Keratinocyte (primary cell): ENCODE measurements around the gene NKD1. TPM values are rescaled to one million over a fixed set of nuclear protein-coding genes. Genes with fewer than 3 reads are reported as not detected.

Experiments used
- DNase-seq: peaks from one replicate; pipeline ENCODE4 v3.0.0-alpha.2; 2011; ENCODE audit warnings: low read depth, missing footprints, low spot score
- FAIRE-seq: peaks from 2 replicates; lab custom pipeline; 2011; peaks lifted over from hg19 to GRCh38; lab: Jason Lieb, UNC
- H2AFZ ChIP-seq: 2 replicates; pipeline ENCODE4 v1.6.0; 2012; ENCODE audit warnings: low read length, control low read depth, inconsistent platforms; ENCODE audit not compliant: control insufficient read depth
- H3K27ac ChIP-seq: 2 replicates; pipeline ENCODE4 v1.5.1; 2011; ENCODE audit warnings: low read length; ENCODE audit not compliant: control insufficient read depth, insufficient read depth
- H3K27me3 ChIP-seq: 3 replicates; pipeline ENCODE4 v1.6.0; 2011; ENCODE audit warnings: low read length; ENCODE audit not compliant: control insufficient read depth, insufficient read depth; ENCODE audit errors: extremely low read depth
- H3K36me3 ChIP-seq, 2 experiments: 2 replicates in 1 of 2; 3 replicates in 1 of 2; pipeline ENCODE4 v1.5.1; 2011; ENCODE audit warnings: low read length in 2 of 2, mild to moderate bottlenecking in 1 of 2; ENCODE audit not compliant: control insufficient read depth in 2 of 2, insufficient read depth in 2 of 2; ENCODE audit errors: extremely low read depth in 1 of 2
- H3K4me1 ChIP-seq: 3 replicates; pipeline ENCODE4 v1.5.1; 2011; ENCODE audit warnings: low read length; ENCODE audit not compliant: control insufficient read depth, insufficient read depth; ENCODE audit errors: extremely low read depth
- H3K4me2 ChIP-seq: 3 replicates; pipeline ENCODE4 v1.6.0; 2011; ENCODE audit warnings: low read depth, low read length; ENCODE audit not compliant: control insufficient read depth, insufficient read depth; ENCODE audit errors: extremely low read depth
- H3K4me3 ChIP-seq, 3 experiments: fragments of 200-600 bp in 1 of 3; sonication (generic) in 1 of 3; 2 replicates in 2 of 3; 3 replicates in 1 of 3; pipeline ENCODE4 v1.5.1; 2011 to 2016; ENCODE audit warnings: low read length in 3 of 3, mild to moderate bottlenecking in 3 of 3, control low read depth in 2 of 3, inconsistent platforms in 1 of 3, low read depth in 1 of 3, mixed read lengths in 1 of 3, mixed run types in 1 of 3, moderate library complexity in 1 of 3; ENCODE audit not compliant: control insufficient read depth in 2 of 3, insufficient read depth in 2 of 3; ENCODE audit errors: extremely low read depth in 1 of 3
- H3K79me2 ChIP-seq: 2 replicates; pipeline ENCODE4 v1.6.0; 2012; ENCODE audit warnings: low read length; ENCODE audit not compliant: control insufficient read depth, insufficient read depth
- H3K9ac ChIP-seq: 3 replicates; pipeline ENCODE4 v1.6.0; 2011; ENCODE audit warnings: low read length; ENCODE audit not compliant: control insufficient read depth, insufficient read depth; ENCODE audit errors: extremely low read depth
- H3K9me1 ChIP-seq: 3 replicates; pipeline ENCODE4 v1.6.0; 2011; ENCODE audit warnings: low read length; ENCODE audit not compliant: control insufficient read depth, insufficient read depth; ENCODE audit errors: extremely low read depth
- H3K9me3 ChIP-seq: 2 replicates; pipeline ENCODE4 v1.5.1; 2012; ENCODE audit warnings: low read depth, low read length; ENCODE audit not compliant: control insufficient read depth
- H4K20me1 ChIP-seq: 3 replicates; pipeline ENCODE4 v1.6.0; 2011; ENCODE audit warnings: low read length; ENCODE audit not compliant: control insufficient read depth, insufficient read depth; ENCODE audit errors: extremely low read depth
- EZH2 ChIP-seq: IDR thresholded peaks from one replicate; pipeline ENCODE4 v1.6.1; 2012; ENCODE audit warnings: inconsistent platforms, mild to moderate bottlenecking, low read length, moderate library complexity
- dilution Hi-C: fragments of 300-500 bp; cut with MboI; formaldehyde crosslinking; loops from one replicate; pipeline ENCODE4 v1.7.0; 2020; ENCODE audit warnings: low sequenced_read_pairs; ENCODE audit not compliant: extremely low pct_ligation_motif_present
- polyA plus RNA-seq, 5 experiments: library from polyadenylated mRNA; depleted of rRNA in 3 of 5; stranded (reverse) in 3 of 5; stranded (forward) in 1 of 5; unstranded in 1 of 5; fragments of >200 nt; gene quantifications; 1 replicate in 1 of 5; 2 replicates in 3 of 5; 3 replicates in 1 of 5; pipeline versions ENCODE4 v1.2.1 to v1.2.3, GENCODE V29; 2011 to 2012; ENCODE audit warnings: missing spikeins in 2 of 5, low read depth in 1 of 5, low replicate concordance in 1 of 5
- TF ChIP-seq, protein P1 (sequence below), 3 experiments: IDR thresholded peaks in 1 of 3; conservative IDR thresholded peaks in 1 of 3; optimal IDR thresholded peaks in 1 of 3; 2 replicates in 2 of 3; 3 replicates in 1 of 3; pipeline versions ENCODE3 to v1.5.1; 2011; ENCODE audit warnings: low read length in 3 of 3, mild to moderate bottlenecking in 3 of 3, moderate library complexity in 2 of 3, control low read depth in 1 of 3, inconsistent platforms in 1 of 3; ENCODE audit not compliant: insufficient read depth in 2 of 3; ENCODE audit errors: extremely low read depth in 1 of 3

Gene NKD1
- polyA plus RNA-seq, 1 donor (not counting 4 experiments of a cell fraction or from before 2014, with no cell fraction given), result 0.62 TPM

DNA sequence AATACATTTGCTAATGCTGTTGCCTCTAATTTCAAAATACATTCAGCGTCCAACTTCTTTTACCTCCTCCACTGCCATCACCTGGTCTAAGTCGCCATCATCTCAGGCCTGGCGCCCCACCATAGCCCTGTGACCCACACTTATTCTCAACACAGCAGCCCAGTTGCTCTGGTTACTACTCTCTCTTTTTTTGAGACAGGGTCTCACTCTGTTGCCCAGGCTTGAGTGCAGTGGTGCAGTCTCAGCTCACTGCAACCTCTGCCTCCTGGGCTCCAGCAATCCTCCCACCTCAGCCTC is 7.5 kb upstream of the NKD1 start:
- H3K27me3 ChIP-seq, result no peaks in the 10 kb centered on the region
- H3K9me1 ChIP-seq, result no peaks in the 10 kb centered on the region
- H3K4me3 ChIP-seq, result no peak overlapping the region
- H3K4me2 ChIP-seq, result no peak overlapping the region
- H4K20me1 ChIP-seq, result no peaks in the 10 kb centered on the region
- no peak overlapping the region for H2AFZ ChIP-seq
- DNase-seq, result no peak
- peaks cover 18% of the 10 kb centered on the region for H3K4me1 ChIP-seq
- no peaks in the 10 kb centered on the region for H3K9me3 ChIP-seq
- H3K79me2 ChIP-seq, result no peaks in the 10 kb centered on the region
- TF ChIP-seq, protein P1, sequence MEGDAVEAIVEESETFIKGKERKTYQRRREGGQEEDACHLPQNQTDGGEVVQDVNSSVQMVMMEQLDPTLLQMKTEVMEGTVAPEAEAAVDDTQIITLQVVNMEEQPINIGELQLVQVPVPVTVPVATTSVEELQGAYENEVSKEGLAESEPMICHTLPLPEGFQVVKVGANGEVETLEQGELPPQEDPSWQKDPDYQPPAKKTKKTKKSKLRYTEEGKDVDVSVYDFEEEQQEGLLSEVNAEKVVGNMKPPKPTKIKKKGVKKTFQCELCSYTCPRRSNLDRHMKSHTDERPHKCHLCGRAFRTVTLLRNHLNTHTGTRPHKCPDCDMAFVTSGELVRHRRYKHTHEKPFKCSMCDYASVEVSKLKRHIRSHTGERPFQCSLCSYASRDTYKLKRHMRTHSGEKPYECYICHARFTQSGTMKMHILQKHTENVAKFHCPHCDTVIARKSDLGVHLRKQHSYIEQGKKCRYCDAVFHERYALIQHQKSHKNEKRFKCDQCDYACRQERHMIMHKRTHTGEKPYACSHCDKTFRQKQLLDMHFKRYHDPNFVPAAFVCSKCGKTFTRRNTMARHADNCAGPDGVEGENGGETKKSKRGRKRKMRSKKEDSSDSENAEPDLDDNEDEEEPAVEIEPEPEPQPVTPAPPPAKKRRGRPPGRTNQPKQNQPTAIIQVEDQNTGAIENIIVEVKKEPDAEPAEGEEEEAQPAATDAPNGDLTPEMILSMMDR (optimal IDR thresholded peaks at IDR 0.05 in 1 of 3, IDR thresholded peaks at IDR 0.05 in 1 of 3, conservative IDR thresholded peaks at IDR 0.05 in 1 of 3; ENCODE audit: extremely low read depth in 1 of 3, insufficient read depth in 2 of 3, low read length in 3 of 3), result no peak
- no peak for TF ChIP-seq EZH2
- no peak overlapping the region for H3K9ac ChIP-seq
- no peak for FAIRE-seq
- no peaks in the 10 kb centered on the region for H3K36me3 ChIP-seq
- H3K27ac ChIP-seq, result no peak overlapping the region
- dilution Hi-C loops, result no loop called here

DNA sequence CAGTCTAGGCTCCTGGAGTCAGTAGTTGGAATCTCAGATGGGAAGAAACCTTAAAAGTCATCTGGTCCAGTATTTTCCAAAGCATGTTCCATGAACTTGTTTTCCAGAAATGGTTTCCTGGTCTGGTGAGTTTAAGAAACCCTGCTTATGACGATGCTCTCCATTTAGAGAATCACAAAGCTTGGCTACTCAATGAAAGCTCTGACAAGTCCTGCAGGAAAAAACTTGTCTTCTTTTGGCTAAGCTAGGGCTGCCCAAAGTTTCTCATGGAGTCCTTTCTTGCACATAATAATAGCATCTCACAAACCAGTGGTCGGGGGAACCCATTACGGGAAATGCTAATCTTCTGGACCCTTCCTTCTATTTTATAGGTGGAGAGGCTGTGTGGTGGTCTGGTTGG is 5.5 kb upstream of the NKD1 start:
- Histone ChIP-seq H3K9me3 (no peaks in the 10 kb centered on the region), H3K4me2 (no peak overlapping the region), H3K36me3 (no peaks in the 10 kb centered on the region), H3K4me1 (peaks cover 16% of the 10 kb centered on the region), H4K20me1 (no peaks in the 10 kb centered on the region), H3K27me3 (no peaks in the 10 kb centered on the region), H2AFZ (no peak overlapping the region), H3K4me3 (no peak overlapping the region), H3K9ac (no peak overlapping the region), H3K9me1 (no peaks in the 10 kb centered on the region), H3K27ac (no peak overlapping the region), H3K79me2 (no peaks in the 10 kb centered on the region)
- TF ChIP-seq EZH2, result no peak
- TF ChIP-seq, protein P1 (optimal IDR thresholded peaks at IDR 0.05 in 1 of 3, IDR thresholded peaks at IDR 0.05 in 1 of 3, conservative IDR thresholded peaks at IDR 0.05 in 1 of 3; ENCODE audit: extremely low read depth in 1 of 3, insufficient read depth in 2 of 3, low read length in 3 of 3), result no peak
- DNase-seq (no peak), FAIRE-seq (no peak)
- dilution Hi-C loops, result no loop called here
